ENCODE results near the gene UBQLN4. TPM values are rescaled to one million over a fixed set of nuclear protein-coding genes. Genes with fewer than 3 reads are reported as not detected.
A peak's percentile ranks its signal among the peaks of the same experiment; 100 is the strongest.

UBQLN4 gene
- total RNA-seq, 2 experiments from 2014 or later = 30.8 to 34.0 TPM

- DNase-seq = no peak
- Mint-ChIP-seq H3K4me3 (no peak overlapping the region), H3K4me1 (peaks cover 23% of the 10 kb centered on the region), H3K27me3 (peaks cover 3% of the 10 kb centered on the region), H3K36me3 (ENCODE audit: low read depth) (no peaks in the 10 kb centered on the region), H3K27ac (no peak overlapping the region), H3K9me3 (no peaks in the 10 kb centered on the region)
- CTCF ChIA-PET = interaction anchor here (2.7 kb wide), 1 partner anchor 11 kb away, joined by 14 read pairs; no protein-coding TSS in a partner anchor
- POLR2A ChIA-PET = no interaction called here
Measured at GRCh38 chr1:155999964-156000363, 53.6 kb downstream of the UBQLN4 start.

DNA sequence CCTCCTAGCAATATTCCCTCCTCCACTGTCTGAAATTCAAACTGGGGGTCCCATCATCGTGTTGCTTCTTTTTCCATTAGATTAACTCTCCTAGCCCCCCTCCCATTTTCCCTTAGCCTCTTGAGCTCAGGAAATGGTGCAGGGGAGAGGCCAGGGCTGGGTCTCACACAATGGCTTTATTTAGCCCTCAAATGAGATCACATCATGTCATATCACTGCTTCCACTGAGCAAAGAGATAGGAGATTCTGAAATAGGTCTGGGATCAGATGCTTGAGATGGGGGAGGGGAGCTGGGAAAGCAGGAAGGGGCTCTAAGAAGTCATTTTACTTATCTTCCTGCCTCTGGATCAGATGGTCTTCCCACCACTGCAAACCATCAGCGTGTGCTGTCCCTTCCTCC lies 57.4 kb downstream of the UBQLN4 start:
- Mint-ChIP-seq H3K36me3 (ENCODE audit: low read depth) (no peaks in the 10 kb centered on the region), H3K4me3 (no peak overlapping the region), H3K4me1 (peaks cover 10% of the 10 kb centered on the region), H3K27me3 (peaks cover 3% of the 10 kb centered on the region), H3K27ac (no peak overlapping the region), H3K9me3 (no peaks in the 10 kb centered on the region)
- ChIA-PET POLR2A (interaction anchor here (0.7 kb wide), 1 partner anchor 40 kb away, joined by 3 read pairs; no protein-coding TSS in a partner anchor), CTCF (interaction anchor here (1.0 to 2.0 kb wide), 4 partner anchors 9 to 70 kb away, joined by 5 to 8 read pairs (median 6); no protein-coding TSS in a partner anchor)
- no peak for DNase-seq

- POLR2A ChIA-PET = no interaction called here
- no peak for DNase-seq
- no peak overlapping the region for H3K27ac Mint-ChIP-seq
- H3K9me3 Mint-ChIP-seq = no peaks in the 10 kb centered on the region
- CTCF ChIA-PET = interaction anchor here (0.6 to 0.7 kb wide), 4 partner anchors 65 to 902 kb away, joined by 3 read pairs; no protein-coding TSS in a partner anchor
- H3K36me3 Mint-ChIP-seq (ENCODE audit: low read depth) = no peaks in the 10 kb centered on the region
- H3K4me3 Mint-ChIP-seq = no peak overlapping the region
- peaks cover 25% of the 10 kb centered on the region for H3K4me1 Mint-ChIP-seq
- peaks cover 3% of the 10 kb centered on the region for H3K27me3 Mint-ChIP-seq
Measured at GRCh38 chr1:155993595-155993994, 60.0 kb downstream of the UBQLN4 start.

DNA sequence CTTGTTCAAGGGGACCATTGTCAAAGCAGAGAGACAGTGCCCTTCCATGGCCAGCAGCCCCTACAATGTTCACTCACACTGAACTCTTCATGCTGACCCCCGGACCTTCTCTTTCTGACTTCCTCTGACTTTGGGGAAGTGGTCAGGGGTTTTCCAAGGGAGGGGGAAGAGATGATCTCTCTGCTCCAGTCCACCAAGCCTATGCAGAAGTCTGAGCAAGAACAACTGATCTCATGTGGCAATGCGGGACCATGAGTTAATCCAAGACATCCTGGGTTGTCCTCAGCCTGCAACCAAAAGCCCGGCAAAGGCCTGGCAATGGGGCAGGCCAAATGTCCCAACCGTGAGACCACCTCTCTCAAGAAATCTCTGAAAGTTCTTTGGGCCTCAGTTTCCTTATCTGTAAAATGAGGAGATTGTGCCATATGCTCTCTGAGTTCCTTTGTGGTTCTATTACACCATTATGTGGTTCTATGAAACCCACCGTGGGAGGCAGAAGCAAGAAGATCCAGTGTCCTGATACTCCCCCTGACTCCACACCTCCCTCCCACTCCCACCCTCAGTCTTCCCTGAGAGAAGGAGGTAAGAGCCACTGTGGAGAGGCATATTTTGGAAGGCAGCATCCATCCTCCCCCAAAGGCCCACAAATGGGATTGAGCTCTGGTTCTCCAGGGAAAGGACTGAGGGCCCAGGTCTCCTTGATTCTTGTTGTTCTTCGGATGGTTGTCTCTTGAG lies 63.4 kb downstream of the UBQLN4 start:
- H3K36me3 Mint-ChIP-seq (ENCODE audit: low read depth) = no peaks in the 10 kb centered on the region
- no peak overlapping the region for H3K4me3 Mint-ChIP-seq
- H3K9me3 Mint-ChIP-seq = no peaks in the 10 kb centered on the region
- H3K27ac Mint-ChIP-seq = no peak overlapping the region
- peaks cover 21% of the 10 kb centered on the region for H3K4me1 Mint-ChIP-seq
- DNase-seq = no peak
- no peaks in the 10 kb centered on the region for H3K27me3 Mint-ChIP-seq
- ChIA-PET POLR2A (interaction anchor here (0.9 to 1.3 kb wide), 3 partner anchors 50 to 56 kb away, joined by 3 to 7 read pairs (median 4); partner anchors contain the start of gene KHDC4), CTCF (interaction anchor here (0.5 to 4.1 kb wide), 27 partner anchors 8 to 739 kb away, joined by 3 to 38 read pairs (median 5); partner anchors contain the start of genes ARHGEF2, KHDC4 and RXFP4)

DNA sequence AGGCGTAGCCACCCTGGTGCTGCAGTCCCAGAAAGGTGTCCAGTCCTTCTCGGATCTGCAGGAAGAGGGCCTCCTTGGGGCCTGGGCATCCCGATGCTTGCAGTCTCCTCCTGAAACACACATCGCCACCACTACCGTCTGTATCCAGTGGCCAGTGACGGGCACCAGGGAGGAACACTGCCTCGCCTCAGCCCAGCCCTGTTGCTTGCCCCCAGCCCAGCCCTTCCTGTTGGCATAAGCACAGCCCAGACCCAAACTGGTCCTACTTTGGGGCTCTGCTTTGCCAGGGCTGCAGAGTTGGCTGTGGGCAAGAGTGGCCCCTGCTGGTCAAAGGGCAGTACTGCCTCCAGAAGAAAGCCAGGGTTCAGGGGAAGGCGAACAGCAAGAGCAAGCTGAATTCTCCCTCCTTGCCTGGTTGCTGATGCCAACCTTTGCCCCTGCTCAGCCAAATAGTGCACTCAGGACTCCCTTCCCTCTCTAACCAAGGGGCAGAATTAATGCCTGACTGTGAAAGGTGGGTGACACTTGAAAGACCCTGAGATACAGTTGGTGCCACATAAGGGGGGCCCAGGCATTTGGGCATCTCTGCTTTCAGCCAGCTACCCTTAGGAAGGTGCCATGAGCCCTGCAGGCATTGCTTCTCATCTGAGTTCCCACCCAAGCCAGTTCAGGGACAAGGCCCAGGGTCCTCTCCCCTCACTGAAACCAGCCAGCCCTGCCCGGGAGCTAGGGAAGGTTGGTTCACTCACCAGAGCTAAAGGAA lies 64.2 kb downstream of the UBQLN4 start:
- CTCF ChIA-PET = interaction anchor here (0.5 to 4.1 kb wide), 28 partner anchors 9 to 739 kb away, joined by 3 to 38 read pairs (median 5); partner anchors contain the start of genes ARHGEF2, KHDC4 and RXFP4
- H3K36me3 Mint-ChIP-seq (ENCODE audit: low read depth) = no peaks in the 10 kb centered on the region
- peaks cover 17% of the 10 kb centered on the region for H3K4me1 Mint-ChIP-seq
- H3K27ac Mint-ChIP-seq = peak overlapping the region; percentile 51
- peak; percentile 84 for DNase-seq
- H3K27me3 Mint-ChIP-seq = no peaks in the 10 kb centered on the region
- no peaks in the 10 kb centered on the region for H3K9me3 Mint-ChIP-seq
- no peak overlapping the region for H3K4me3 Mint-ChIP-seq
- POLR2A ChIA-PET = interaction anchor here (0.6 to 1.3 kb wide), 4 partner anchors 49 to 92 kb away, joined by 3 to 7 read pairs (median 4); partner anchors contain the start of gene KHDC4

Other genes with a start within 250 kb of the UBQLN4 start
- gene GON4L, start 196.6 kb downstream of the UBQLN4 start, total RNA-seq = 10 to 100 TPM; 72.3 to 77.0 TPM
- gene SYT11, start 194.2 kb downstream of the UBQLN4 start, total RNA-seq = 10 to 100 TPM; 14.2 to 15.5 TPM
- gene RIT1, start 142.4 kb downstream of the UBQLN4 start, total RNA-seq = 10 to 100 TPM; 24.0 to 28.4 TPM
- 10 to 100 TPM; 66.3 to 67.3 TPM for gene KHDC4, start 119.4 kb downstream of the UBQLN4 start, total RNA-seq
- not detected for gene RXFP4, start 112.2 kb downstream of the UBQLN4 start, total RNA-seq
- 100 to 1,000 TPM; 157 to 191 TPM for gene ARHGEF2, start 75.3 kb downstream of the UBQLN4 start, total RNA-seq
- gene SSR2, start 32.8 kb downstream of the UBQLN4 start, total RNA-seq = 100 to 1,000 TPM; 235 to 273 TPM
- 10 to 100 TPM; 41.3 to 61.0 TPM for gene LAMTOR2, start 984 bp upstream of the UBQLN4 start, total RNA-seq
- gene RAB25, start 7.4 kb upstream of the UBQLN4 start, total RNA-seq = under 1 TPM in 1 of 2 experiments, not detected in 1; 0.50 TPM
- under 1 TPM; 0.02 to 0.05 TPM for gene MEX3A, start 28.7 kb upstream of the UBQLN4 start, total RNA-seq
- gene LMNA, start 60.9 kb upstream of the UBQLN4 start, total RNA-seq = 10 to 100 TPM; 38.3 to 43.5 TPM
- gene SEMA4A, start 99.8 kb upstream of the UBQLN4 start, total RNA-seq = 10 to 100 TPM; 35.3 to 37.8 TPM
- gene SLC25A44, start 140.3 kb upstream of the UBQLN4 start, total RNA-seq = 10 to 100 TPM; 27.5 to 28.0 TPM
- gene PMF1, start 159.2 kb upstream of the UBQLN4 start, total RNA-seq = 10 to 100 TPM; 72.8 to 73.4 TPM
- gene BGLAP, start 188.4 kb upstream of the UBQLN4 start, total RNA-seq = 1 to 10 TPM; 1.3 to 3.0 TPM
- gene PAQR6, start 194.3 kb upstream of the UBQLN4 start, total RNA-seq = 1 to 10 TPM; 6.2 to 7.3 TPM
- 10 to 100 TPM; 68.0 to 68.1 TPM for gene SMG5, start 229.0 kb upstream of the UBQLN4 start, total RNA-seq
- gene TMEM79, start 230.5 kb upstream of the UBQLN4 start, total RNA-seq = 10 to 100 TPM; 11.6 to 14.4 TPM
- 10 to 100 TPM; 33.2 to 33.6 TPM for gene GLMP, start 241.9 kb upstream of the UBQLN4 start, total RNA-seq
- gene VHLL, start 245.5 kb upstream of the UBQLN4 start, total RNA-seq = under 1 TPM in 1 of 2 experiments, not detected in 1; 0.52 TPM